Sigmoid colon (tissue), 4 donors: ENCODE measurements around the gene MARS1.

Source experiments
- EP300 ChIP-seq, 4 donors: sonication (generic); formaldehyde crosslinking; IDR thresholded peaks; one replicate each; pipeline ENCODE4 v1.6.1; 2017; ENCODE audit warnings: antibody characterized with exemption in 4 of 4
- POLR2A ChIP-seq, 2 donors: fragments of 450-650 bp; IDR thresholded peaks; one replicate each; pipeline ENCODE4 v1.6.1; 2016; ENCODE audit warnings: antibody characterized with exemption in 2 of 2, mild to moderate bottlenecking in 2 of 2, moderate library complexity in 2 of 2
- POLR2AphosphoS5 ChIP-seq, 4 donors: sonication (generic); formaldehyde crosslinking; IDR thresholded peaks; one replicate each; pipeline ENCODE4 v1.6.1; 2017; ENCODE audit warnings: antibody characterized with exemption in 4 of 4
- TF ChIP-seq, protein P1 (sequence below), 4 experiments: fragments of 450-650 bp in 3 of 4; fragments of 200-600 bp in 1 of 4; IDR thresholded peaks; one replicate each; pipeline ENCODE4 v1.5.1; 2016 to 2019; ENCODE audit warnings: antibody characterized with exemption in 4 of 4, mild to moderate bottlenecking in 3 of 4, moderate library complexity in 2 of 4

DNA sequence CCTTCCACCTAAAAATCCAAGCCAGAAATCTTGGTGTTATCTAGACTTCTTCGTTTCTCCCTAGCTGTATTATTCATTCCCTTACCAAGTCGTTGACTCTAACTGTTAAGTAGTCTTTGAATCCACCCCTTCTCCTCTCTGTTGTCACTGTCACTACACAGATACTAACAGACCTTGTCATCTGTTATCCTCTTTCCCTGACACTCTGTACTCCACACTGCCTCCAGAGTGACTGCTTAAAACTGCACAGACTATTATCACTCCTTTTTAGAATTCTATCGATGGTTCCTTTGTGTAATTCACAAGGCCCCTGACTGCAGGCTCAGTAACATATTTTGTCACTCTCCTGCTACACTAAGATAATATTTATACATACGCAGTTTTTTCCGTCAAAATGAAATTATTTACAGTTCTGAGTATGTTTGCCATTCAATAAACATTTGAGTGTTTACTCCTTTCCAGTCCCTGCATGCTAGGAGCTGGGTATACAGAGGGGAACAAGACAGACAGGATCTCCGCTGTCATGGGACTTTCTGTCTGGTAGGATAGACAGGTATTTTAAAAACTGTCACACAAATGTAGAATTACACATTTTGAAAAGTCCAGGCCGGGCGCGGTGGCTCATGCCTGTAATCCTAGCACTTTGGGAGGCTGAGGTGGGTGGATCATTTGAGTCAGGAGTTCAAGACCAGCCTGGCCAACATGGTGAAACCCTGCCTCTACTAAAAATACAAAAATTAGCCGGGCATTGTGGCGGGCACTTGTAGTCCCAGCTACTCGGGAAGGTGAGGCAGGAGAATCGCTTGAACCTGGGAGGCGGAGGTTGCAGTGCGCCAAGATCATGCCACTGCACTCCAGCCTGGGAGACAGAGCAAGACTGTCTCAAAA, 3.8 kb downstream of the MARS1 start:
- TF ChIP-seq POLR2A (IDR thresholded peaks at IDR 0.05) (no peak), POLR2AphosphoS5 (IDR thresholded peaks at IDR 0.05) (no peak), EP300 (IDR thresholded peaks at IDR 0.05) (no peak)
- TF ChIP-seq, protein P1, sequence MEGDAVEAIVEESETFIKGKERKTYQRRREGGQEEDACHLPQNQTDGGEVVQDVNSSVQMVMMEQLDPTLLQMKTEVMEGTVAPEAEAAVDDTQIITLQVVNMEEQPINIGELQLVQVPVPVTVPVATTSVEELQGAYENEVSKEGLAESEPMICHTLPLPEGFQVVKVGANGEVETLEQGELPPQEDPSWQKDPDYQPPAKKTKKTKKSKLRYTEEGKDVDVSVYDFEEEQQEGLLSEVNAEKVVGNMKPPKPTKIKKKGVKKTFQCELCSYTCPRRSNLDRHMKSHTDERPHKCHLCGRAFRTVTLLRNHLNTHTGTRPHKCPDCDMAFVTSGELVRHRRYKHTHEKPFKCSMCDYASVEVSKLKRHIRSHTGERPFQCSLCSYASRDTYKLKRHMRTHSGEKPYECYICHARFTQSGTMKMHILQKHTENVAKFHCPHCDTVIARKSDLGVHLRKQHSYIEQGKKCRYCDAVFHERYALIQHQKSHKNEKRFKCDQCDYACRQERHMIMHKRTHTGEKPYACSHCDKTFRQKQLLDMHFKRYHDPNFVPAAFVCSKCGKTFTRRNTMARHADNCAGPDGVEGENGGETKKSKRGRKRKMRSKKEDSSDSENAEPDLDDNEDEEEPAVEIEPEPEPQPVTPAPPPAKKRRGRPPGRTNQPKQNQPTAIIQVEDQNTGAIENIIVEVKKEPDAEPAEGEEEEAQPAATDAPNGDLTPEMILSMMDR (IDR thresholded peaks at IDR 0.05), result no peak
